ENCODE results near the gene CDS1.

GRCh38 chr4:84644087-84644486 lies 61.2 kb downstream of the CDS1 start:
- TF ChIP-seq EZH2 (optimal IDR thresholded peaks at IDR 0.05; ENCODE audit: low read depth, low read length) (no peak), EZH2phosphoT487 (IDR thresholded peaks at IDR 0.05; ENCODE audit: low read length) (no peak)
- TF ChIP-seq, protein P1, sequence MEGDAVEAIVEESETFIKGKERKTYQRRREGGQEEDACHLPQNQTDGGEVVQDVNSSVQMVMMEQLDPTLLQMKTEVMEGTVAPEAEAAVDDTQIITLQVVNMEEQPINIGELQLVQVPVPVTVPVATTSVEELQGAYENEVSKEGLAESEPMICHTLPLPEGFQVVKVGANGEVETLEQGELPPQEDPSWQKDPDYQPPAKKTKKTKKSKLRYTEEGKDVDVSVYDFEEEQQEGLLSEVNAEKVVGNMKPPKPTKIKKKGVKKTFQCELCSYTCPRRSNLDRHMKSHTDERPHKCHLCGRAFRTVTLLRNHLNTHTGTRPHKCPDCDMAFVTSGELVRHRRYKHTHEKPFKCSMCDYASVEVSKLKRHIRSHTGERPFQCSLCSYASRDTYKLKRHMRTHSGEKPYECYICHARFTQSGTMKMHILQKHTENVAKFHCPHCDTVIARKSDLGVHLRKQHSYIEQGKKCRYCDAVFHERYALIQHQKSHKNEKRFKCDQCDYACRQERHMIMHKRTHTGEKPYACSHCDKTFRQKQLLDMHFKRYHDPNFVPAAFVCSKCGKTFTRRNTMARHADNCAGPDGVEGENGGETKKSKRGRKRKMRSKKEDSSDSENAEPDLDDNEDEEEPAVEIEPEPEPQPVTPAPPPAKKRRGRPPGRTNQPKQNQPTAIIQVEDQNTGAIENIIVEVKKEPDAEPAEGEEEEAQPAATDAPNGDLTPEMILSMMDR (IDR thresholded peaks at IDR 0.05; ENCODE audit: low read length) = no peak
